Measurements from ENCODE around the gene NDUFAF2.

DNA sequence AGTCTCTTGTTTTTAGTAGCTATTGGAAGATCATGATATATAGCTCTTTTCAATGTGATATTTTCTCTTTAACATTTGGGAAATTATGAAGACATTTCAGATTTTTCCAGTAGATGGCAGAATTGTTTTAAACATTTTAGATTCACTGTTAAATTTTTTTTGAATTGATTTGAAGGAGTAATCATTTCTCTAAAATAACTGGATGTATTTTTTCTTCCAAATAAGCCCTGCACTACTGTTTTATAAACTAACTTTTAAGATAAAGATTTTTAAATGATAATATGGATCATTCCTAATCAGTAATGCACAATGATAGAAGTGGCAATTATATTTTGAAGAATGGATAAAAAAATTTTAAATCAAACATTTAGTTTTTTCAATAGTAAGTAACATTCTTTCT is 14.2 kb downstream of the NDUFAF2 start:
- TF ChIP-seq, protein P1, sequence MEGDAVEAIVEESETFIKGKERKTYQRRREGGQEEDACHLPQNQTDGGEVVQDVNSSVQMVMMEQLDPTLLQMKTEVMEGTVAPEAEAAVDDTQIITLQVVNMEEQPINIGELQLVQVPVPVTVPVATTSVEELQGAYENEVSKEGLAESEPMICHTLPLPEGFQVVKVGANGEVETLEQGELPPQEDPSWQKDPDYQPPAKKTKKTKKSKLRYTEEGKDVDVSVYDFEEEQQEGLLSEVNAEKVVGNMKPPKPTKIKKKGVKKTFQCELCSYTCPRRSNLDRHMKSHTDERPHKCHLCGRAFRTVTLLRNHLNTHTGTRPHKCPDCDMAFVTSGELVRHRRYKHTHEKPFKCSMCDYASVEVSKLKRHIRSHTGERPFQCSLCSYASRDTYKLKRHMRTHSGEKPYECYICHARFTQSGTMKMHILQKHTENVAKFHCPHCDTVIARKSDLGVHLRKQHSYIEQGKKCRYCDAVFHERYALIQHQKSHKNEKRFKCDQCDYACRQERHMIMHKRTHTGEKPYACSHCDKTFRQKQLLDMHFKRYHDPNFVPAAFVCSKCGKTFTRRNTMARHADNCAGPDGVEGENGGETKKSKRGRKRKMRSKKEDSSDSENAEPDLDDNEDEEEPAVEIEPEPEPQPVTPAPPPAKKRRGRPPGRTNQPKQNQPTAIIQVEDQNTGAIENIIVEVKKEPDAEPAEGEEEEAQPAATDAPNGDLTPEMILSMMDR (IDR thresholded peaks at IDR 0.05; ENCODE audit: poor library complexity) = peak; percentile 50
- TF ChIP-seq EZH2 (IDR thresholded peaks at IDR 0.05; ENCODE audit: borderline replicate concordance) (no peak), EZH2phosphoT487 (IDR thresholded peaks at IDR 0.05; ENCODE audit: low read depth, severe bottlenecking, unreplicated experiment) (no peak)
